ENCODE data around the gene MARK4. TPM values are rescaled to one million over a fixed set of nuclear protein-coding genes. Genes with fewer than 3 reads are reported as not detected.
"Not testable (repeated sequence)": the region's sequence is repeated elsewhere in the genome, so short reads cannot be mapped to it uniquely, and the experiment has no call there.

MARK4 gene
- polyA plus RNA-seq, 2 of the 4 experiments (the other 2 are of a cell fraction), result 6.3 to 7.8 TPM

GRCh38 chr19:45311621-45312020 is 60.5 kb downstream of the MARK4 start:
- Histone ChIP-seq H3K4me2 (no peak overlapping the region), H3K9me3 (no peaks in the 10 kb centered on the region), H3K4me1 (no peaks in the 10 kb centered on the region), H3K27ac (no peak overlapping the region), H3K4me3 (no peak overlapping the region)
- 69% methylated on average over 16 of the region's 18 CpGs for WGBS (ENCODE audit: missing lambda C conversion rate)
- no peak for ATAC-seq
- POLR2A ChIA-PET, result no interaction called here
- no peak for DNase-seq (ENCODE audit: low read depth in 1 of 2, low spot score in 1 of 2)
- no peak for FAIRE-seq
- CTCF ChIA-PET, result no interaction called here
- TF ChIP-seq ZFP36 (IDR thresholded peaks at IDR 0.05; ENCODE audit: borderline replicate concordance, partially characterized antibody), result no peak
- no peak for TF ChIP-seq RNF2 (IDR thresholded peaks at IDR 0.05; ENCODE audit: borderline replicate concordance, low read depth)
- no peak for TF ChIP-seq ATOH8 (CRISPR knock-in tag; IDR thresholded peaks at IDR 0.05; ENCODE audit: low read depth)
- TF ChIP-seq CTCF (IDR thresholded peaks at IDR 0.05), result no peak
- TF ChIP-seq EP300 (IDR thresholded peaks at IDR 0.05), result no peak
- no peak for TF ChIP-seq KDM1A (IDR thresholded peaks at IDR 0.05; ENCODE audit: low read depth)
- TF ChIP-seq PHF8 (IDR thresholded peaks at IDR 0.05; ENCODE audit: borderline replicate concordance, low read depth), result no peak
- TF ChIP-seq HEYL (CRISPR knock-in tag; IDR thresholded peaks at IDR 0.05), result no peak
- TF ChIP-seq SMC3 (IDR thresholded peaks at IDR 0.05), result no peak
- TF ChIP-seq RAD21 (conservative IDR thresholded peaks at IDR 0.05 in 1 of 2, IDR thresholded peaks at IDR 0.05 in 1 of 2), result no peak
- no peak for TF ChIP-seq CHD2 (IDR thresholded peaks at IDR 0.05; ENCODE audit: low read length, partially characterized antibody)
- TF ChIP-seq BHLHE40 (IDR thresholded peaks at IDR 0.05; ENCODE audit: low read depth, low read length), result no peak
- TF ChIP-seq E2F6 (IDR thresholded peaks at IDR 0.05; ENCODE audit: borderline replicate concordance, low read depth), result no peak
- no peak for TF ChIP-seq POLR2A (IDR thresholded peaks at IDR 0.05; ENCODE audit: low read length)
- no peak for TF ChIP-seq RFX5 (IDR thresholded peaks at IDR 0.05)
- TF ChIP-seq FOSB (CRISPR knock-in tag; IDR thresholded peaks at IDR 0.05), result no peak

- H3K9me3 ChIP-seq; H3K4me3 ChIP-seq; ATAC-seq; H3K4me1 ChIP-seq; H3K4me2 ChIP-seq; POLR2A ChIA-PET; H3K27ac ChIP-seq; FAIRE-seq; DNase-seq (ENCODE audit: low read depth in 1 of 2, low spot score in 1 of 2): not testable (repeated sequence)
- CTCF ChIA-PET, result interaction anchor here (0.6 kb wide), 1 partner anchor 192 kb away, joined by 3 read pairs; no protein-coding TSS in a partner anchor
- 88% methylated on average over 14 of the region's 14 CpGs for whole genome bisulfite sequencing (ENCODE audit: missing lambda C conversion rate)
These were observed 61.2 kb downstream of the MARK4 start for GRCh38 chr19:45312285-45312684.

- CTCF ChIA-PET, result interaction anchor here (0.6 kb wide), 1 partner anchor 678 kb away, joined by 3 read pairs; no protein-coding TSS in a partner anchor
- Histone ChIP-seq H3K4me1 (no peaks in the 10 kb centered on the region), H3K4me2 (no peak overlapping the region), H3K27ac (no peak overlapping the region), H3K4me3 (no peak overlapping the region), H3K9me3 (no peaks in the 10 kb centered on the region)
- ATAC-seq (no peak), FAIRE-seq (no peak), DNase-seq (ENCODE audit: low read depth in 1 of 2, low spot score in 1 of 2) (no peak)
- WGBS (ENCODE audit: missing lambda C conversion rate), result 31% methylated on average over 8 of the region's 8 CpGs
- POLR2A ChIA-PET, result no interaction called here
- no peak for TF ChIP-seq HOXA7 (CRISPR knock-in tag; IDR thresholded peaks at IDR 0.05)
These were observed 63.7 kb downstream of the MARK4 start for GRCh38 chr19:45314708-45315245.

GRCh38 chr19:45315304-45315703 is 64.2 kb downstream of the MARK4 start:
- CTCF ChIA-PET, result no interaction called here
- ATAC-seq (no peak), DNase-seq (ENCODE audit: low read depth in 1 of 2, low spot score in 1 of 2) (no peak), FAIRE-seq (no peak)
- POLR2A ChIA-PET, result no interaction called here
- WGBS (ENCODE audit: missing lambda C conversion rate), result 59% methylated on average over 17 of the region's 21 CpGs
- no peaks in the 10 kb centered on the region for H3K9me3 ChIP-seq
- H3K4me2 ChIP-seq, result no peak overlapping the region
- TF ChIP-seq NPAS2 (CRISPR knock-in tag; IDR thresholded peaks at IDR 0.05; ENCODE audit: borderline replicate concordance) (no peak), POLR2A (IDR thresholded peaks at IDR 0.05; ENCODE audit: low read length) (no peak), CEBPB (IDR thresholded peaks at IDR 0.05) (no peak), TP53 (CRISPR knock-in tag; IDR thresholded peaks at IDR 0.05) (no peak), JUN (IDR thresholded peaks at IDR 0.05) (no peak), BHLHE40 (IDR thresholded peaks at IDR 0.05; ENCODE audit: low read depth, low read length) (no peak), ZFP36 (IDR thresholded peaks at IDR 0.05; ENCODE audit: borderline replicate concordance, partially characterized antibody) (no peak), EP300 (IDR thresholded peaks at IDR 0.05) (no peak), ZSCAN20 (CRISPR knock-in tag; IDR thresholded peaks at IDR 0.05) (no peak)
- H3K4me3 ChIP-seq, result no peak overlapping the region
- no peak overlapping the region for H3K27ac ChIP-seq
- H3K4me1 ChIP-seq, result no peaks in the 10 kb centered on the region
